ENCODE data around the gene POLE3. TPM values are rescaled to one million over a fixed set of nuclear protein-coding genes. Genes with fewer than 3 reads are reported as not detected.
"Not testable (repeated sequence)": the region's sequence is repeated elsewhere in the genome, so short reads cannot be mapped to it uniquely, and the experiment has no call there.

Gene POLE3
- total RNA-seq, 1 donor = 54.0 TPM

GRCh38 chr9:113444736-113445135, 34.3 kb upstream of the POLE3 start:
- H3K4me3 ChIP-seq (ENCODE audit: low read depth, low read length) = no peak overlapping the region
- no peak for DNase-seq (ENCODE audit: low read depth)
- TF ChIP-seq CTCF (IDR thresholded peaks at IDR 0.05; ENCODE audit: insufficient read depth, low read depth, low read length) = no peak

GRCh38 chr9:113437716-113438115, 27.2 kb upstream of the POLE3 start:
- not testable (repeated sequence) for DNase-seq (ENCODE audit: low read depth); H3K4me3 ChIP-seq (ENCODE audit: low read depth, low read length)

- no peak overlapping the region for H3K4me3 ChIP-seq (ENCODE audit: low read depth, low read length)
- peak; percentile 47 for DNase-seq (ENCODE audit: low read depth)
- TF ChIP-seq CTCF (IDR thresholded peaks at IDR 0.05; ENCODE audit: insufficient read depth, low read depth, low read length) = no peak
Observed at GRCh38 chr9:113436728-113437515, 26.4 kb upstream of the POLE3 start.

GRCh38 chr9:113431191-113431590, 20.7 kb upstream of the POLE3 start:
- no peak for TF ChIP-seq CTCF (IDR thresholded peaks at IDR 0.05; ENCODE audit: insufficient read depth, low read depth, low read length)
- DNase-seq (ENCODE audit: low read depth) = no peak
- H3K4me3 ChIP-seq (ENCODE audit: low read depth, low read length) = no peak overlapping the region

- peak; percentile 33 for DNase-seq (ENCODE audit: low read depth)
- no peak for TF ChIP-seq CTCF (IDR thresholded peaks at IDR 0.05; ENCODE audit: insufficient read depth, low read depth, low read length)
Observed at GRCh38 chr9:113428062-113428615, 17.7 kb upstream of the POLE3 start.

GRCh38 chr9:113427629-113428028, 17.2 kb upstream of the POLE3 start:
- peak; percentile 87 for DNase-seq (ENCODE audit: low read depth)
- TF ChIP-seq CTCF (IDR thresholded peaks at IDR 0.05; ENCODE audit: insufficient read depth, low read depth, low read length) = no peak
- H3K4me3 ChIP-seq (ENCODE audit: low read depth, low read length) = no peak overlapping the region

More at GRCh38 chr9:113428062-113428615, 17.7 kb upstream of the POLE3 start:
- H3K4me3 ChIP-seq (ENCODE audit: low read depth, low read length) = no peak overlapping the region

GRCh38 chr9:113426701-113427100, 16.2 kb upstream of the POLE3 start:
- no peak overlapping the region for H3K4me3 ChIP-seq (ENCODE audit: low read depth, low read length)
- TF ChIP-seq CTCF (IDR thresholded peaks at IDR 0.05; ENCODE audit: insufficient read depth, low read depth, low read length) = no peak
- DNase-seq (ENCODE audit: low read depth) = no peak

Measured in fibroblast of villous mesenchyme (primary cell).